PFSK-1 (cell line): ENCODE measurements around the gene COL8A1.

Source experiments
- FOXP2 ChIP-seq: optimal IDR thresholded peaks from 2 replicates; pipeline ENCODE3; 2011; ENCODE audit warnings: borderline replicate concordance, control low read depth, inconsistent platforms; ENCODE audit not compliant: insufficient read depth; ENCODE audit errors: extremely low read length, extremely low read depth
- TAF1 ChIP-seq: IDR thresholded peaks from 2 replicates; pipeline ENCODE4 v1.6.1; 2012; ENCODE audit warnings: low read length, control low read depth, borderline replicate concordance; ENCODE audit not compliant: insufficient read depth

DNA sequence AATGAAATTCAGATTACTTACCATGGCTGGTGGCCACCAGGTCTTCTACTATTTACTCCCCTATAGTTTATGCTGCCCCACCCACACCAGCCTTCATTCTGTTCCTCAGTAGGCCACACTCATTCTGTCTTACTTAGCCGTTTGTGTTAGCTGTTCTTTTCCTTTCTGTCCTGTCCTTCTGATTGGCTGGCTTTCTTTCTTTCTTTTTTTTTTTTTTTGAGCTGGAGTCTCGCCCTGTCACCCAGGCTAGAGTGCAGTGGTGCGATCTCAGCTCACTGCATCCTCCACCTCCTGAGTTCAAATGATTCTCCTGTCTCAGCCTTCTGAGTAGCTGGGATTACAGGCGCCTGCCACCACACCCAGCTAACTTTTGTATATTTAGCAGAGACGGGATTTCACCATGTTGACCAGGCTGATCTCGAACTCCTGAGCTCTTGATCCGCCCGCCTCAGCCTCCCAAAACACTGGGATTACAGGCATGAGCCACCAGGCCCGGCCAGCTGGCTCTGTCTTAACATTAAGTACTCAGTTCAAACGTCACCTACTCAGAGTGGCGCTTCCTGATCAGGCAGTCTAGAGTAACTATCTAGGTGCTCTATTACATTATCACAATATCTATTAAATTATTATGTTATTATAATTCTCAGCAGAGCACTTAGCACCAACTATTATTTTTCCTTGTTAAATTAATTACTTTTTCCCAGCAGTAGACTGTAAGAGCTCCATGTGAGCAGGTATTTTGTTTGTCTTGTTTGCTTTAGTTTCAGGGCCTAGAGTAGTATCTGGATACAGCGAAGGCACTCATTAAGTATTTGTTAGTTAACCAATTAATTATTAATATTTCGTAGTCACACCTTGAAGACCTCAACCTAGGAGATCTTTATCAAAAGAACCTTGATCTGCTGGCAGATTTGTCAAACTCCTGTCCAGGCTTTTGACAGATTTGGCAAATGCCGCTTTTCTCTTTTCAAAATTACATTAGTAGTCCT is 185.6 kb downstream of the COL8A1 start:
- TF ChIP-seq FOXP2 (no peak), TAF1 (no peak)
